Measurements from ENCODE around the gene GALNT2.
A peak's percentile ranks its signal among the peaks of the same experiment; 100 is the strongest.

GALNT2 gene

DNA sequence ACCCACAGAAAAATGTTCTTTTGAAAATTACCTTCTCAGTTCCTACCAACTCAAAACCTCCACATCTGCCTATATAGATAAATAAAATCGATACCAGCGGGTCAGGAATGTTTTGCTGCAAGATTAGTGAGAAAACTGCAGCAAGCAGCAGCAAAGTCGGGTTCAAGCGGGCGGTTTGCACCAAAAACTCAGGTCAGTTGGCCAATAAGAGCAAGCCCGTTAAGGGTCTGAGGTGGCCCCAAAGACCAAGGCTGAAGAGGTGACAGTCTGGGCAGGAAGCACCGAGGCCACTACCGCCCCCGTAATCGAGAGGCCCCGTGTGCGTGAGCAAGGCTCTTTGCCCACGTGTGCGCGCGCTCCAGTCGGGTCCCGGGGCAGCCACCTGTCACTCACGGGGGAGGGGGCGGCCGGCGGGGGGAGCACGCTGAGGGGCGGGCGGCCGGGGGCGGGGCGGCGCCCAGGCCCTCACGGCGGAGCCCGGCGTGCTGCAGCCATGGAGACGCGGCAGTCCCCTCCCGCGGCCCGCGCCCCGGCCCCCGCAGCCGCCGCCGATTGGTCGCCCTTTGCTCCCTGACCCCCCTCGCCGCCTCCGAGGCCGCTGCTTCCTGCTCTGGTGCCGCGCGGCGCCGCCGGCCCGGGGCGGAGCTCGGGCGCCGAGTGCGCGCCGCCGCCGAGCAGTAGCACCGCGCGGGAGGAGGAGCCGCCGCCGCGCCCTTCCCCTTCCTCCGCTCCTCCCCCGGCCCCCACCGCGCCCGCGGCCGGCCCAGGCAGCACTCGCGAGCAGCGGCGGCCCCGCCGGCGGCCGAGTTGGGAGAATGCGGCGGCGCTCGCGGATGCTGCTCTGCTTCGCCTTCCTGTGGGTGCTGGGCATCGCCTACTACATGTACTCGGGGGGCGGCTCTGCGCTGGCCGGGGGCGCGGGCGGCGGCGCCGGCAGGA lies at the start of gene GALNT2:
Gene GALNT2, plus strand, starts transcription at position 773 of the 939 bp plus-strand sequence. Its CDS starts 43 bp downstream, at position 816.
- Histone ChIP-seq H3K4me1 (ENCODE audit: control insufficient read depth in 1 of 2, insufficient read depth in 2 of 2, low read length in 2 of 2) (peaks cover 18 to 20% of the 10 kb centered on the region in 2 donors), H3K9me3 (ENCODE audit: control insufficient read depth in 1 of 2, low read length in 2 of 2) (peaks cover 0 to 2% of the 10 kb centered on the region in 2 donors), H3K27ac (ENCODE audit: low read depth, low read length) (peak within 1 kb of the TSS; percentile 80), H3K9ac (ENCODE audit: low read depth in 1 of 2, low read length in 2 of 2) (peak within 1 kb of the TSS; percentile 68 to 85), H3K27me3 (ENCODE audit: control insufficient read depth in 1 of 2, insufficient read depth in 2 of 2, low read length in 2 of 2) (no peaks in the 10 kb centered on the region), H3K4me3 (ENCODE audit: low read depth in 1 of 2, low read length in 2 of 2) (peak within 1 kb of the TSS; percentile 90 to 93), H3K36me3 (ENCODE audit: control insufficient read depth in 1 of 2, insufficient read depth in 2 of 2, low read length in 2 of 2) (no peaks in the 10 kb centered on the region)

DNA sequence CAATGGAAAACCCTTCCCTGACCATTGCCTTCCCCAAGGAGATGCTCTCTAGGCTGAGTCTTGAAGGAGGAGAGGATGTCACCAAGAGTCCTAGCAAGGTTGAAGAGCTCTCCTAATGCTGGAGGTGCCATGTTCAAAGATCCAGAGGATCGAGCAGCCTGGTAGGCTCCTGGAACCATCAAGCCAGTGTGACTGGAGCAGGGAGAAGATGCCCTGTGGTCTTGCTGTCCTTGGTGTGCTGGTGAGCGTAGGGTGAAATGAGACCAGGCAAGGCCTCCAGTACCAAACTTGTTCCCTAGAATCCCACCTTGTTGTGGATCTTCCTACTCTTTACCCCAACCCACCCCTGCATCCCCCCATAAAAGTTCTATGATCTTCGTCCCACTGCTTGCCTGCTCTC lies 46.6 kb upstream of the GALNT2 start:
- Histone ChIP-seq H3K36me3 (ENCODE audit: control insufficient read depth in 1 of 2, insufficient read depth in 2 of 2, low read length in 2 of 2) (no peaks in the 10 kb centered on the region), H3K27ac (ENCODE audit: low read depth, low read length) (no peak overlapping the region), H3K4me1 (ENCODE audit: control insufficient read depth in 1 of 2, insufficient read depth in 2 of 2, low read length in 2 of 2) (no peaks in the 10 kb centered on the region), H3K9ac (ENCODE audit: low read depth in 1 of 2, low read length in 2 of 2) (no peak overlapping the region), H3K4me3 (ENCODE audit: low read depth in 1 of 2, low read length in 2 of 2) (no peak overlapping the region), H3K9me3 (ENCODE audit: control insufficient read depth in 1 of 2, low read length in 2 of 2) (no peaks in the 10 kb centered on the region), H3K27me3 (ENCODE audit: control insufficient read depth in 1 of 2, insufficient read depth in 2 of 2, low read length in 2 of 2) (peaks cover 0 to 3% of the 10 kb centered on the region in 2 donors)

DNA sequence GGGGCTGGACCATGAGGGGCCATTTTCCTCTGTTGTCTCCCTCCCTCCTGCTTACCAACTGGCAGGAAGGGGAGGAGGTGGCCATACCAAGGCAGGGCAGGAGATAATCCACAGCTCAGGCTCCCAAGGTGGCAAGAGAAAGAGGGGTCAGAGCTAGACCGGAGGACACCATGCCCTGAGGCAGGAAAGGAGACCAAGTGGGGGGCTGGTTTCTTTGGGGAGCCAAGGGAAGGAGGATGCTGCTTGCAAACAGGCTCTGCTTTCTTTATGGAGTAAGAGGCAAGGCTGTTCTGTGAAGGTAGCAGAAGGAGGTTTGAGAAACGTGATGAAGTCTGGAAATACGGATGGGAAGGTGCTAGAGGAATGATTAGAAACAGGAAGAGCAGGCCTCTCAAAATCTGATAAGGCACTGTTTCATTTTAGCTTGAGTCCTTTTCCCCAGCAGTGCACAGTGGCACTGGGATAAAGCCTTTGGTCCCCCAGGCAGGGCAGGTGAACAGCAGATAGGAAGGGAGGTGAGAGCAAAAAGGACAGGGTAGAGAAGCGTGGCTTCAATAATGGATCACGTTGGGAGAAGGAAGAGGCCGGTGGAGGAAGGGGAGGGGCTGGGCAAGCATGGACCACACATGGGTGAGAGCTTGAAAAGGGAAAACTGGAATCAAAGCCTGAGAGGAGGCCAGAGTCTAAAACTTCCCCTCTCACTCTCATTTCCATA lies 44.2 kb upstream of the GALNT2 start:
- Histone ChIP-seq H3K4me3 (ENCODE audit: low read depth in 1 of 2, low read length in 2 of 2) (no peak overlapping the region), H3K9ac (ENCODE audit: low read depth in 1 of 2, low read length in 2 of 2) (no peak overlapping the region), H3K4me1 (ENCODE audit: control insufficient read depth in 1 of 2, insufficient read depth in 2 of 2, low read length in 2 of 2) (peaks cover 0 to 4% of the 10 kb centered on the region in 2 donors), H3K27ac (ENCODE audit: low read depth, low read length) (no peak overlapping the region), H3K36me3 (ENCODE audit: control insufficient read depth in 1 of 2, insufficient read depth in 2 of 2, low read length in 2 of 2) (no peaks in the 10 kb centered on the region), H3K9me3 (ENCODE audit: control insufficient read depth in 1 of 2, low read length in 2 of 2) (no peaks in the 10 kb centered on the region), H3K27me3 (ENCODE audit: control insufficient read depth in 1 of 2, insufficient read depth in 2 of 2, low read length in 2 of 2) (peaks cover 0 to 3% of the 10 kb centered on the region in 2 donors)

DNA sequence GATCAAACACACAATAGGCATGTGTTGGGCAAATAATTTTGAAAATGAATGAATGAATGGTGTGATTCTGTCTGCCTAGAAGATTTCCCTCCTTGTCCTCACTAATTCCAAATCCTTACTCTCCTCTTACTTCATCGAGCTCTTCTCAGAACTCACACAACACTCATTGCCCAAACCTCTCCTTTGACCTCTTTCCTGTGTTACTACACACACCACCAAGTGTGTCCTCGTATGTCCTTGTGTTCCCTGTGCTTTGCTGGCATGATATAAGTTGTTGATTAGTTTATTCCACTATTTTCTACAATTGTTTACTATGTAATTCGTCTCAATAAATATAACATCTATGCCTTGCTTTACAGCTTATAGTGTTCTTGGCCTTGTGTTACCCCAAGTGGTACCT lies 41.4 kb upstream of the GALNT2 start:
- H3K9me3 ChIP-seq (ENCODE audit: control insufficient read depth in 1 of 2, low read length in 2 of 2), result no peaks in the 10 kb centered on the region
- no peak overlapping the region for H3K9ac ChIP-seq (ENCODE audit: low read depth in 1 of 2, low read length in 2 of 2)
- H3K36me3 ChIP-seq (ENCODE audit: control insufficient read depth in 1 of 2, insufficient read depth in 2 of 2, low read length in 2 of 2), result no peaks in the 10 kb centered on the region
- no peak overlapping the region for H3K27ac ChIP-seq (ENCODE audit: low read depth, low read length)
- H3K4me1 ChIP-seq (ENCODE audit: control insufficient read depth in 1 of 2, insufficient read depth in 2 of 2, low read length in 2 of 2), result peaks cover 0 to 4% of the 10 kb centered on the region in 2 donors
- no peaks in the 10 kb centered on the region for H3K27me3 ChIP-seq (ENCODE audit: control insufficient read depth in 1 of 2, insufficient read depth in 2 of 2, low read length in 2 of 2)
- H3K4me3 ChIP-seq (ENCODE audit: low read depth in 1 of 2, low read length in 2 of 2), result no peak overlapping the region

DNA sequence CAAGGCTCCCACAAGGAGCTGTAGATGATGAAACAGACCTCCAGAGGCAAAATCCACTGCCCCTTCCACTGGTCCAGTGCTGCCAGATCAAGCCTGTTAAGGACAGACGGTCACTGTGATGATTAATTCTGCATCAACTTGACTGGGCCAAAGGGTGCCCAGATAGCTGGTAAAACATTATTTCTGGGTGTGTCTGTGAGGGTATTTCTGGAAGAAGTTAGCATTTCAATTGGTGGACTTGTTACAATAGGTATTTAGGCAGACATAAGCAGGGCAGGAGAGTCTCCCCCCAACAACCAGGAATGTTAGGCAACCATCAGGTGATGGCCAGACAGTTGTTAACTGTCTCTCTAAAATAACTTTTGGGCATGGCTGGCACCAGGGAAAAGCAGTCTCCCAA lies 40.9 kb upstream of the GALNT2 start:
- no peaks in the 10 kb centered on the region for H3K36me3 ChIP-seq (ENCODE audit: control insufficient read depth in 1 of 2, insufficient read depth in 2 of 2, low read length in 2 of 2)
- H3K4me3 ChIP-seq (ENCODE audit: low read depth in 1 of 2, low read length in 2 of 2), result no peak overlapping the region
- peaks cover 0 to 4% of the 10 kb centered on the region in 2 donors for H3K4me1 ChIP-seq (ENCODE audit: control insufficient read depth in 1 of 2, insufficient read depth in 2 of 2, low read length in 2 of 2)
- H3K27me3 ChIP-seq (ENCODE audit: control insufficient read depth in 1 of 2, insufficient read depth in 2 of 2, low read length in 2 of 2), result no peaks in the 10 kb centered on the region
- no peak overlapping the region for H3K27ac ChIP-seq (ENCODE audit: low read depth, low read length)
- no peaks in the 10 kb centered on the region for H3K9me3 ChIP-seq (ENCODE audit: control insufficient read depth in 1 of 2, low read length in 2 of 2)
- no peak overlapping the region for H3K9ac ChIP-seq (ENCODE audit: low read depth in 1 of 2, low read length in 2 of 2)

DNA sequence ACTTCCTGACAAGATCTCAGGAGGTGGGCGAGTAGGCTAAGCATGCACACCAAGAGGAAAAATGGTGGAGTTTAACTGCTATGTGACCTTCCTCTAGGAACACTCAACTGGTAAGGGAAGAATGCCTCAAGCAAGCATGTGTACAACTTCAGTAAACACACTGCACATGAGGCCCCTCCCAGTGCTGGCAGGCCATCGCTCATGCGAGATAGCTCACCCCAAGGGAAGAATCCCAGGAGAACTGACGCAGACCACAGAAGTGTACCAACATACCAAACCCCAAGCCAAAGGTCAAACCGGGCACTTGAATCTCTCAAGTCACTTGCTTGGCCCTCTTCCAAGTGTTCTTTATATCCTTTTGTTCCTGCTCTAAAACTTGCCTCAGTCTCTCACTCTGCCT lies 40.5 kb upstream of the GALNT2 start:
- no peaks in the 10 kb centered on the region for H3K36me3 ChIP-seq (ENCODE audit: control insufficient read depth in 1 of 2, insufficient read depth in 2 of 2, low read length in 2 of 2)
- peaks cover 0 to 4% of the 10 kb centered on the region in 2 donors for H3K4me1 ChIP-seq (ENCODE audit: control insufficient read depth in 1 of 2, insufficient read depth in 2 of 2, low read length in 2 of 2)
- H3K9me3 ChIP-seq (ENCODE audit: control insufficient read depth in 1 of 2, low read length in 2 of 2), result no peaks in the 10 kb centered on the region
- H3K27ac ChIP-seq (ENCODE audit: low read depth, low read length), result no peak overlapping the region
- no peaks in the 10 kb centered on the region for H3K27me3 ChIP-seq (ENCODE audit: control insufficient read depth in 1 of 2, insufficient read depth in 2 of 2, low read length in 2 of 2)
- no peak overlapping the region for H3K4me3 ChIP-seq (ENCODE audit: low read depth in 1 of 2, low read length in 2 of 2)
- H3K9ac ChIP-seq (ENCODE audit: low read depth in 1 of 2, low read length in 2 of 2), result no peak overlapping the region

DNA sequence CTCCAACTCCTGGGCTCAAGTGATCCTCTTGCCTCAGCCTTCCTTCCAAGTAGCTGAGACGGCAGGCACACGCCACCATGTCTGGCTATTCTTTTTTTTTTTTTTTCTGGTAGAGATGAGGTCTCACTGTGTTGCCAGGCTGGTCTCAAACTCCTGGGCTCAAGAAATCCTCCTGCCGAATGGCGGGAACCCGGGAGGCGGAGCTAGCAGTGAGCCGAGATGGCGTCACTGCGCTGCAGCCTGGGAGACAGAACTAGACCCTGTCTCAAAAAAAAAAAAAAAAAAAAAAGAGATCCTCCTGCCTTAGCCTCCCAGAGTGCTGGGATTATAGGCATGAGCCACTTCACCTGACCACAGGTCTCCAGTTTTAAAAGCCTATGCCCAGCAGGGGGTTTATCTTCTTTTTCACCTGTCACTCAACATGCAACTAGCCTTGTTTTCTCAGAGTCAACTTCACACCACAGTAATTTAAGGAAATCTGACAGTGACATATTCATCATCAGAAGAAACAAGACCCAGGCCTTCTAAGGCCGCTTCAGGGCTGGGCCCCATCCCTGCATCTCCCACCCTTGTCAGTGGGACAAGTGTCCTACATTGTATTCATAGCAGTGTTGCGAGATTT lies 38.3 kb upstream of the GALNT2 start:
- H3K4me3 ChIP-seq (ENCODE audit: low read depth in 1 of 2, low read length in 2 of 2), result no peak overlapping the region
- H3K27ac ChIP-seq (ENCODE audit: low read depth, low read length), result no peak overlapping the region
- peaks cover 0 to 4% of the 10 kb centered on the region in 2 donors for H3K4me1 ChIP-seq (ENCODE audit: control insufficient read depth in 1 of 2, insufficient read depth in 2 of 2, low read length in 2 of 2)
- no peaks in the 10 kb centered on the region for H3K27me3 ChIP-seq (ENCODE audit: control insufficient read depth in 1 of 2, insufficient read depth in 2 of 2, low read length in 2 of 2)
- no peaks in the 10 kb centered on the region for H3K36me3 ChIP-seq (ENCODE audit: control insufficient read depth in 1 of 2, insufficient read depth in 2 of 2, low read length in 2 of 2)
- no peak overlapping the region for H3K9ac ChIP-seq (ENCODE audit: low read depth in 1 of 2, low read length in 2 of 2)
- no peaks in the 10 kb centered on the region for H3K9me3 ChIP-seq (ENCODE audit: control insufficient read depth in 1 of 2, low read length in 2 of 2)

DNA sequence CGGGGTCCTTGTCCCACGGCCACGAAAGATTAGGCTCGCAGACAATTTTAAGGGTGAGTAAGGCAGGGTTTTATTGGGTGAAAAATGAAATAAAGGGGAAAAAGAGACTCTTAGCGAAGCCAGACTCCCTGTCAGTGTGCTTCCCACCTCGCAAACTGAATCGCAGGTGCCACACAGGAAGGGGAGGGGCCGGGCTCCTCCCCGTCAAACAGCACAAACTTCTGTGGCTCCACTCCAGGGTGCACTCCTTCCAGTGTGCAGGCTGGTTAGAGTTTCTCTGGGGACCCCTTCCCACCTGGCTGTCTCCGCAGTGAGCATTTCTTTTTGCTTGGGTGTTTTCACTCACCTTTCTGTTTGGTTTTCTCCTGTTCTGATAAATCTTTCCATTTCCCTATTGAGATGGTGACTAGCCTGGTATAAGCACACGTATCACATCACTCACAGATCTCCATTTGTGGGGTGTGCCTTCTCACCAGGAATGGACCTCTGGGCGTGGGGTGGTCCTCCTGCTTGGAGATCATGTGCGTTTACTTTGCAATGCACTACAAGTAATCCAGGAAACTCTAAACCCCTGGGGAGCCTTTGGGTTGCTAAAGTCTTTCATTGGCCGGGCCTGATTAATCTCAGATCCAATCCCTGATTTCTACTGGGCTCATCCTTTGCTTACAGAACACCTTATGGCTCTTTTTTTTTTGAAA lies 37.6 kb upstream of the GALNT2 start:
- no peaks in the 10 kb centered on the region for H3K36me3 ChIP-seq (ENCODE audit: control insufficient read depth in 1 of 2, insufficient read depth in 2 of 2, low read length in 2 of 2)
- H3K4me1 ChIP-seq (ENCODE audit: control insufficient read depth in 1 of 2, insufficient read depth in 2 of 2, low read length in 2 of 2), result peaks cover 0 to 4% of the 10 kb centered on the region in 2 donors
- H3K27me3 ChIP-seq (ENCODE audit: control insufficient read depth in 1 of 2, insufficient read depth in 2 of 2, low read length in 2 of 2), result no peaks in the 10 kb centered on the region
- no peak overlapping the region for H3K27ac ChIP-seq (ENCODE audit: low read depth, low read length)
- no peaks in the 10 kb centered on the region for H3K9me3 ChIP-seq (ENCODE audit: control insufficient read depth in 1 of 2, low read length in 2 of 2)
- no peak overlapping the region for H3K9ac ChIP-seq (ENCODE audit: low read depth in 1 of 2, low read length in 2 of 2)
- H3K4me3 ChIP-seq (ENCODE audit: low read depth in 1 of 2, low read length in 2 of 2), result no peak overlapping the region

DNA sequence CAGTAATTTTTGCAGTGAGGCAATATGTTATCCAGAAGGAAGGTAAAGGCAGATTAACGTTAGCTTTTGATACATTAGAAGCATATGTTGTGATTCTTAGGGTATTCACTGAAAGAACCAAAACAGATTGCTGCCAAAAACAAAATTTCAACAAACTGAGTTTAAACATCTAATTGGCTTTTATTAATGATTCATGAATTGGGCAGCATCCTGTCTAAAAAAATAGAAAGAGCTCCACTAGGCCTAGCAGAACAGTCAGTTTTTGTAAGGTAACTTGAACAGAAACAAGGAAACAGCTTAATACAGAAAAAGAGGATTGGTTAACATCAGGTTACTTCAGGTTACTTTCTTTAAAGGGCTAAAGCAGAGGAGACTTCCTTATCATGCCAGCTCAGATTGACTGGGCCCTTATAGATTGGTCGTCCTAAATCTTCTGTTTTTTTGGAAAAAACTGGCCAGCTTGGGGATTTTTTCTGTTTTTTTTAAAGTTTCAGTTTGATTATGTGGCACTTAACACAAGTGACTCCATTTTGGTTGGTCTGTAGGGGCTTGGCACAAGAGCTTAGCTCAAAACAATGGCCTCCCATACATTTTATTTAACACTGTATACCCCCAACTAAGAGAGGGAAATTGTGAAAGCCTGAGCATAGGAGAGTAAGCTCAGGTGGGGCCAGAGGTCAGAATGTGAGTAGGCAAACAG lies 36.8 kb upstream of the GALNT2 start:
- Histone ChIP-seq H3K4me1 (ENCODE audit: control insufficient read depth in 1 of 2, insufficient read depth in 2 of 2, low read length in 2 of 2) (peaks cover 0 to 4% of the 10 kb centered on the region in 2 donors), H3K27me3 (ENCODE audit: control insufficient read depth in 1 of 2, insufficient read depth in 2 of 2, low read length in 2 of 2) (no peaks in the 10 kb centered on the region), H3K9me3 (ENCODE audit: control insufficient read depth in 1 of 2, low read length in 2 of 2) (no peaks in the 10 kb centered on the region), H3K36me3 (ENCODE audit: control insufficient read depth in 1 of 2, insufficient read depth in 2 of 2, low read length in 2 of 2) (no peaks in the 10 kb centered on the region), H3K4me3 (ENCODE audit: low read depth in 1 of 2, low read length in 2 of 2) (no peak overlapping the region), H3K27ac (ENCODE audit: low read depth, low read length) (no peak overlapping the region), H3K9ac (ENCODE audit: low read depth in 1 of 2, low read length in 2 of 2) (no peak overlapping the region)
